GM19351 (cell line): ENCODE measurements around the gene EBI3.
A peak's percentile ranks its signal among the peaks of the same experiment; 100 is the strongest.
"Not testable (repeated sequence)": the region's sequence is repeated elsewhere in the genome, so short reads cannot be mapped to it uniquely, and the experiment has no call there.

ENCODE experiments used
- ATAC-seq: cut with Tn5 transposase; IDR thresholded peaks from one replicate; pipeline ENCODE4 v1.9.1; 2021; ENCODE audit warnings: mild to moderate bottlenecking, moderate library complexity; ENCODE audit not compliant: unreplicated experiment

EBI3 gene

GRCh38 chr19:4229179-4229931 is at the start of gene EBI3:
Gene EBI3 (plus strand): TSS chr19:4229523. CDS start chr19:4229551, 28 bp downstream.
- ATAC-seq, result peak; percentile 63

- ATAC-seq, result no peak
Measured at GRCh38 chr19:4181053-4181508, 48.2 kb upstream of the EBI3 start.

- ATAC-seq, result peak; percentile 62
Measured at GRCh38 chr19:4182084-4182810, 47.1 kb upstream of the EBI3 start, which contains the start of the genes ANKRD24 and SIRT6. Gene ANKRD24 (plus strand): TSS chr19:4182689. CDS start chr19:4186426, 3,737 bp downstream. Gene SIRT6 (minus strand): TSS chr19:4182563. CDS start chr19:4182539, 24 bp downstream.

- no peak for ATAC-seq
Measured at GRCh38 chr19:4183967-4184717, 45.2 kb upstream of the EBI3 start.

GRCh38 chr19:4184718-4185352 is 44.5 kb upstream of the EBI3 start:
- ATAC-seq, result no peak

GRCh38 chr19:4185413-4186086 is 43.8 kb upstream of the EBI3 start:
- no peak for ATAC-seq

- no peak for ATAC-seq
Measured at GRCh38 chr19:4186087-4186993, 43.0 kb upstream of the EBI3 start.

- no peak for ATAC-seq
Measured at GRCh38 chr19:4187313-4188122, 41.8 kb upstream of the EBI3 start.

GRCh38 chr19:4189641-4190040 is 39.7 kb upstream of the EBI3 start:
- ATAC-seq, result no peak

- not testable (repeated sequence) for ATAC-seq
Measured at GRCh38 chr19:4192537-4192936, 36.8 kb upstream of the EBI3 start.

GRCh38 chr19:4194353-4194752 is 35.0 kb upstream of the EBI3 start:
- ATAC-seq, result no peak

GRCh38 chr19:4196009-4196408 is 33.3 kb upstream of the EBI3 start:
- ATAC-seq, result no peak

- ATAC-seq, result no peak
Measured at GRCh38 chr19:4196587-4197148, 32.7 kb upstream of the EBI3 start.

- no peak for ATAC-seq
Measured at GRCh38 chr19:4197228-4197624, 32.1 kb upstream of the EBI3 start.

GRCh38 chr19:4197625-4198466 is 31.5 kb upstream of the EBI3 start:
- no peak for ATAC-seq

- no peak for ATAC-seq
Measured at GRCh38 chr19:4198467-4199126, 30.7 kb upstream of the EBI3 start.
